Activated naive CD8-positive, alpha-beta T cell treated with anti-CD3 and anti-CD28 coated beads, Interleukin-2, amount 10 ng/mL, durations not matched to agents 7 days and 5 days (primary cell): ENCODE results near the gene ZNF431. TPM values are rescaled to one million over a fixed set of nuclear protein-coding genes. Genes with fewer than 3 reads are reported as not detected.

ENCODE experiments used
- total RNA-seq, 2 experiments: library from RNA; stranded (reverse); gene quantifications; one replicate each; pipeline ENCODE4 v1.2.3, GENCODE V29; 2021

The ZNF431 gene
- total RNA-seq, 2 experiments from 2014 or later = 21.5 to 28.2 TPM

Other genes with a start within 250 kb of the ZNF431 start
- 10 to 100 TPM; 22.7 to 25.0 TPM for gene ZNF85, start 218.8 kb upstream of the ZNF431 start, total RNA-seq
- 10 to 100 TPM; 33.9 to 35.0 TPM for gene ZNF430, start 121.4 kb upstream of the ZNF431 start, total RNA-seq
- 10 to 100 TPM; 25.1 to 26.6 TPM for gene ZNF714, start 59.8 kb upstream of the ZNF431 start, total RNA-seq
- 10 to 100 TPM; 28.5 to 30.7 TPM for gene ZNF708, start 187.4 kb downstream of the ZNF431 start, total RNA-seq
- 10 to 100 TPM; 13.9 to 16.4 TPM for gene ZNF738, start 217.0 kb downstream of the ZNF431 start, total RNA-seq